SIG-M5 treated with dmso at 0.1 percent for 504 hours (cell line): Measurements from ENCODE around the gene LACTB.
A peak's percentile ranks its signal among the peaks of the same experiment; 100 is the strongest.

ENCODE experiments used
- DNase-seq: peaks from one replicate; lab custom pipeline; 2025; ENCODE audit not compliant: unreplicated experiment; lab: John Stamatoyannopoulos, UW

The LACTB gene

DNA sequence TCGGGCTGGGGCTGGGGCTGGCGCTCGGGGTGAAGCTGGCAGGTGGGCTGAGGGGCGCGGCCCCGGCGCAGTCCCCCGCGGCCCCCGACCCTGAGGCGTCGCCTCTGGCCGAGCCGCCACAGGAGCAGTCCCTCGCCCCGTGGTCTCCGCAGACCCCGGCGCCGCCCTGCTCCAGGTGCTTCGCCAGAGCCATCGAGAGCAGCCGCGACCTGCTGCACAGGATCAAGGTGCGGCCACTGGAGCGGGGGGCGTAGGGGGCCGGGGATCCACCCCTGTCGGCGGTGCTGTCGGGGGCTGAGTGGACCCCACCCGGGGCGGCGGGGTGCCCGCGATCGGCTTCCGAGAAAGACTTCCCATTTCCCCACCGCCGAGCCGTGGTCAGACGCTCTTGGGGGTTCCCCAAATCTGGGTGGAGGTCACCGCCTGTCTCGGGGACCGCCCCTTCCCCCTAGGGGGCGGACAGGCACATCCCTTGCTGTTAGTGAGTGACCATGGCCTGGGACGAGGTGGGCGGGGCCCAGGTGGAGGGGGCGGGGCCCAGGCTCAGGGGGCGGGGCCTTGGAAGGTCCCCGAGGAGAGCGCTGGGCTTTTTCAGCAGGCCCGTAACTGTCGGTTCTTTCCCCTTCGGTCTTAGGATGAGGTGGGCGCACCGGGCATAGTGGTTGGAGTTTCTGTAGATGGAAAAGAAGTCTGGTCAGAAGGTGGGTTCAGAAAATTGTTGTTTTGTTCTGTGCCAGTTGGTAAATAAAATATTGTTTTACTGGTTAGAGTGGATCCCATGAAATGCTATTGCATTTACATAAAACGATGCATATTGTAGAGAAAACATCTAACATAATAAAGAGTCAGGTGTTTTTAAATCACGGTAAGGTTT is 578 bp downstream of the LACTB start:
- peak; percentile 70 for DNase-seq

DNA sequence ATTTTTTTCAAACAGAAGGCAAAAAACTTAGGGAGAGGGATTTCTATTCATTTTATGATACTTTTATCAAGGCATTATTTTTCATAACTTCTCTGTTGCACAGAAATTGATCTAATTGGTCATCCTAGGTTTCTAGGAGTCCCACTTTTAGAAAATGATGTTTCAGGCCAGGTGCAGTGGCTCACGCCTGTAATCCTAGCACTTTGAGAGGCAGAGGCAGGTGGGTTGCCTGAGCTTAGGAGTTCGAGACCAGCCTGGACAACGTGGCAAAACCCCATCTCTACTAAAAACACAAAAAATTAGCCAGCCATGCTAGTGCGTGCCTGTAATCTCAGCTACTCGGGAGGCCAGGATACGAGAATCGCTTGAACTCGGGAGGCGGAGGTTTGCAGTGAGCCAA is 2.8 kb downstream of the LACTB start:
- DNase-seq = no peak

DNA sequence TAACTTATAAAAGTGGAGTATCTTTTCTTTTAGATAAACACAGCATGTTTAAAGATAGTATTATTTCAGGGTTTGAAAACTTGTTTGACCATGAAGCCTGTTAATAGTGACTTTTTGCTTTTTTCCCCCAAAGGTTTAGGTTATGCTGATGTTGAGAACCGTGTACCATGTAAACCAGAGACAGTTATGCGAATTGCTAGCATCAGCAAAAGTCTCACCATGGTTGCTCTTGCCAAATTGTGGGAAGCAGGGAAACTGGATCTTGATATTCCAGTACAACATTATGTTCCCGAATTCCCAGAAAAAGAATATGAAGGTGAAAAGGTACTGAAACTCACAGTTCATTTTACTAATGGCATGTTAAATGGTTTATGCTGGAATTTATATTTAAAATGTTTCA is 5.1 kb downstream of the LACTB start:
- DNase-seq = no peak

DNA sequence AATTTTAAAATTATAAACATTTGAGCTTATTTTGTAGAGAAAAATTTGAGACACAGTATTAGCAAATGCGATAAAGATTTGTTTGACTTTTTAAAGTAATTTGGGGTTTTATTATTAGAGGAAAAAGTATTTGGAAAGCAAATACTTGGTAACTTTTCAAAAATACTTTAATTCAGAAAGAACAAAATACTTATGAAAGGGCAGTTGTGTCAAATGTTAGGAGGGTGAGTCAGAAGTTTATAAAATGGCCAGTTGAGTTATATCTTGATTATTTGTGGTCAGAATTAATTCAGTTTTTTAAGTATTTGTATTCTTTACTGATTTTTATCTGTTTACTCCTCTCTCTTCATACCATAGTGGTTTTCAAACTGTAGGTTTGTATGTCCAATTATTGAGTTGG is 12.1 kb downstream of the LACTB start:
- no peak for DNase-seq

DNA sequence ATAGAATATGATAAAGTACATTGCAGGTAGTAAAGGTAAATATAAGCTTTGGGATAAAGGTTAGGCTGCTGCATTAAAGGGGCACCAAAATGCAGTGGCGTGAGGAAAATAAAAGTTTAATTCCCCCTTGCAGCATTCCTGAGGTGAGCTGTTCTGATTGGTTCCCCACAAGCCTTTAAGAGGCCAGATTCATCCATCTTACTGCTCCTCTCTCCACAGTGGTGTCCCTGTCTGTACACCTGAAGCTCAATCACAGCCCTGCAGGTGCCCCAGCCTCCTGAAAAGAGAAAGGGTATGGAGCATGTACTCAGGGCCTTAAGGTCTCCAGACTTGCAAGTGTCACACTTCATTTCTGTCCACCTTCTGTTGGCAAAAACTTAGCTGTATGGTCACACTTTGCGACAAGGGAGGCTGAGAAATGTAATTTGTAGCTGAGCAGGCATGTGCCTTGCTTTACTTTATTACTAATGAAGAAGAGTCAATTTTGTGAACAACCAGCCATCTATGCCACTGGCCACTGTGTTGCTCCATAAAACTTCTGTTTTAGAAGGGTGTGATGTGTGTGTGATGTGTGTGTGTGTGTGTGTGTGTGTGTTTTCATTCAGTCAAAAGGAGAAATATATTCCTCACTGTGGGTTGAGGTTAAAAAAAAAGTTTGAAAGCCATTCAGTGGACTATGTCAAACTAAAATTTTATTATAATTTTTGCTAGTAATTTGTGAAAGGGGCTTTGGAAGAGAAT is 12.8 kb downstream of the LACTB start:
- no peak for DNase-seq

DNA sequence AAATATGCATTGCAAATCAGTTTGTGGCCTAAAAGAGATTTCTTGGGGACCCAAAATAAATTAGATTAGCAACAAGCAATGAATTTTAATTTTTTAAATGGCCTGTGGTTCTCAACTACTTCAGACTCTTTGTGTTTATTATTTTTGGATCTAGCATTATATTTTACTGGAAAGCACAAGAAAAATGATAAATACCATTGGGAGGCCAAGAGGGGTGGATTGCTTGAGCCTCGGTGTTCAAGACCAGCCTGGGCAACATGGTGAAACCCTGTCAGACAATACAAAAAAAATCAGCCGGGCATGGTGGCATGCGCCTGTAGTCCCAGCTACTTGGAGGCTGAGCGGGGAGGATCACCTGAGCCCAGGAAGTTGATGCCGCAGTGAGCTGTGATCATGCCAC is 13.6 kb downstream of the LACTB start:
- no peak for DNase-seq

DNA sequence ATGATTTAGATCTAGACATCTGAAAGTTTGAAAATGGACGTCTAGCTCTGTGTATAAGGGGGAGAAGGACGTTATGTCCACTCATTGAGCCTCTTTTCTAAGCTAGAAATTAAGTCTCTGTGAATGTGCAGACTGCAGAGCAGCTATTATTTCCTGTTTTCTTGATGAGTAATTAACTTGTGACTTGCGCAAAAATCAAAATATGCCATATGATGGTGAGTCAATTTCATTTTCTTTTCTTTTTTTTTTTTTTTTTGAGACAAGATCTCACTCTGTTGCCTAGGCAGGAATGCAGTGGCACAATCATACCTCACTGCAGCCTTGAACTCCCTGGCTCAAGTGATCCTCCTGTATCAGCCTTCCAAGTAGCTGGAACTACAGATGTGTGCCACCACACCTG is 14.1 kb downstream of the LACTB start:
- no peak for DNase-seq

DNA sequence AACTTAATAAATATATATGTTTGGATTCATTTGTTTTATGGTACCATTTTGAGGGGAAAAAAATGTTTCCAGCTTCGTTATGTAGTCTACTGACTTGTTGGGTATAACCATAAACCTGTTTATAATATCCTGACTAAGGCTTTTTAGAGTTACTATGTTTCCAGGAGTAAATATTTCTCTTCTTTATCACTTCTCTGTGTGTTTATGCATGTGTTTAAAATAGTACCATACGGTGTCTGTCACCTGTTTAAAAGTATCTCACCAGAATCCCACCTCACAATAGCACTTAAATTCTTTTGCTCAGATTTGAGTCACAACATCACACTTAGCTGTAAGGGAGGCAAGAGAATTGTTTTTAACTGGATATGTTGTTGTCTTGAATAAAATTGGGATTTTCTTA is 15.1 kb downstream of the LACTB start:
- no peak for DNase-seq

DNA sequence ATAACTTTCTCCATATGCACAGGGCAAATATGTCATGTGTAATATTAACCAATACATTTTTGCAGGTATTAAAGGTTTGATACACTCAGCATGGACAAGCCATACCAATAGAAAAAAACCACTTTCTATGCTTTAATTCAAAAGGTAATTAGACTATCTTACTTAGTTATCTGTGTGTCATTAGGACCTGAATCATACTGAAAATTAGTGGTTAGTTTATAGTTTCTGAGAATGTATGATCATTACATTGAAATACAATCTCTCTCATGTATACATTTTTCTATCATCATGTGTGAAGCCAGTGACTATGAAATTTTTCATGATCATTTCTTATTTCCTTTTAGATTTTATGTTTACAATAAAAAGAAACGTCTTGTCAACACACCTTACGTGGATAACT is 19.3 kb downstream of the LACTB start:
- DNase-seq = no peak

DNA sequence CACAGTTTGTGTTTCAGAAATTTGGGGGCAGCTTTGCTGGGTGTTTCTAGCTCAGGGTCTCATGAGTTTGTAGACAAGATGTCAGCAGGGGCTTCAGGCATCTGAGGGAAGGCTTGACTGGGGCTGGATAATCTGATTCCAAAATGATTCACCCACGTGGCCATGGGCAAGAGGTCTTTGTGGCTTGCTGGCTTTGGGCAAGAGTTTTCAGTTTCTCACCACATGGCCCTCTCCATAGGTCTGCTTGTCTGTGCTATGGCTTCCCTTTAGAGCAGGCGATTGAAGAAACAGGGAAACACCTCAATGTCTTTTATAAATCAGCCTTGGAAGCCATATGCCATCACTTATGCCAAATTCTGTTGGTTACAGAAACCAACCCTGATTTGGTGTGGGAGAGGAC is 23.8 kb downstream of the LACTB start:
- no peak for DNase-seq

DNA sequence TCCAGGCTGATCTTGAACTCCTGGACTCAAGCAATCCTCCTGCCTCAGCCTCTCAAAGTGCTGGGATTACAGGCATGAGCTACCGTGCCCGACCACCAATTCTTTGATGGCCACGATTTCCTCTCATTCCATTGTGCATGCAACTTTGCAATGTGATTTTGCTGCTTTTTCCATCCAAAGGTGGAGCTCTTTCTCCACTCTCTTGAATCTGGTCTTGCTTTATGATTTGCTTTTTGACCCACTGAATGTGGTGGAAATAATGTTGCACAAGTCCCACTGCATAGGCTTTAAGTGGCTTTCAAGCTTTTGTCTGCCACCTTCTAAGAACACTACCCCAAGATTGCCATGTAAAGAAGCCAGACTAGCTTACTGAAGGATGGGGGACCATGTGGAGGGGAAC is 25.0 kb downstream of the LACTB start:
- no peak for DNase-seq

DNA sequence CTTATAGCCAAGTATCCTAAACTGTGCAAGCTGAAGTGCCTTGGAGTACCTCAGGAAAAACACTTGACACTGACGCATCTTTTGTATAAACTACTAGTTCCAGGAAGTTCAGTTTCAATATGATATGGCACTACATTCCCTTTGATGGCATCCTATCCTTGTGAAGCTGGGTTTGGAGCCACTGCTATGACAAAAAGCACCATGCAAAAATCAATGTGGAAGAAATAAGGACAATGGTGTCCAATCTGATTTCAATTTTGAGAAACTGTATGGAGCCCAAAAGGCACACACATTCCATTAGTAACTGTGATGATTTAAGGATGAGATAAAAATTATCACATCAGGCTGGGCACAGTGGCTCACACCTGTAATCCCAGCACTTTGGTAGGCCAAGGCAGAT is 30.0 kb downstream of the LACTB start:
- DNase-seq = no peak

DNA sequence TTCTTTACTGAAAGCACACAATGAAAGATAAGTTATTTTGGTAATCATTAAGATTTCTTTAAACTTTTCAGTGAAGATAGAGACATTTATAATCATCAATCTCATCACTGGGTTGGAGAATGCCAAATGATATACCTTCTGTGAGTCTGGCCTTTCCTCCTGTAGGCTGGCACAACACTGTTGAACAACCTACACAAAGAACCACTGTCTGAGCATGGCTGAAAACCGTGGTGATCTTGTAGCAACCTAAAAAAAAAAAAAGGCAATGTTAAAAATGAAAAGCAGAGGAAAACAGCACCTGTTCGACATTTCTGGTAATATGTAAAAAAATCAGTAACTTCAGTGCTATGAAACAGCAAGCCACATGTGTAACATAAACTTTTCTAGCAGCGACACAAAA is 33.8 kb downstream of the LACTB start:
- no peak for DNase-seq

DNA sequence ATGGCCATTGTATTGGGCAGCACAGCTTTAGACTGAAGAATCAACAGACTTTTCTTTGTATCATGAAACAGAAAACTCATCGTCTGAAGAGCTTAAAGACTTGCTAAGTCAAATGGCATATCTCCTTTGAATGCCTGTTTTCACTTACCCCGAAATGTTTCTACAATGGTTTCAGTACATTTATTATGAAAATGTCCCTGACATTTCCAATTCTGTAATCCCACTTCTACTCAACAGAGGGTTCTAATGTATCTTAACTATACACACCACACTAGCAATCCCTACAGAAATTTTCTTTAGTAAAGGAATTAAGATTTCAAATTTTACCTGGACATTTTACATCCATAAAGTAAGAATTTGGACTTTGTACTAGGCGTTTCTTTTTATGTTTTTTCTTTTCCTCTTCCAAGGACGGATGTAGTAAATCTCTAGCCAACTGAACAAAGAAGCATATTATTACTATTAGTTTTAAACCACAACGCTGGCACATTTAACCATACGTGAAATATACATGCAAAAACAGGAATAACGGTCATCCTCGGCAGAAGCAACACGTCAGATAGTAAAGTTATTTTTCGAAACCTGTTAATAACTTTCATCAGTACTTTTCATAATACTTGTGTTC is 34.5 kb downstream of the LACTB start:
- DNase-seq = no peak

DNA sequence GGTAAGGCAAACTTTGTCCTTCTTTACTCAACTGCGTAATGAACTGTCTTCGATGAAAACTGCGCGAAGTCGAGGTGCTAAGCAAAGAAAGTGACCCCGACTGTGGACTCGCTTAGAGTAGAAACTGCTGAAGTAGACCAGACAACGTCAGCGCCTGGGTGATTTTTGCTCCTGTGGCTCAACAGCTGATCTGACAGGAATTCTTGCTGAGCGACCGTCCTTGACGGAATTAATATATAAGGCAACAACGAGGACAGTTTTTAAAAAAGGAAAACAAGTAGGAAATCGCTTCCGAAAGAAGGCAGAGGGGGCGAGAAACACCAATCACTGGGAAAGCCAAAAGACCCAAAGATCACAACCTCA is 35.1 kb downstream of the LACTB start:
- peak; percentile 49 for DNase-seq

DNA sequence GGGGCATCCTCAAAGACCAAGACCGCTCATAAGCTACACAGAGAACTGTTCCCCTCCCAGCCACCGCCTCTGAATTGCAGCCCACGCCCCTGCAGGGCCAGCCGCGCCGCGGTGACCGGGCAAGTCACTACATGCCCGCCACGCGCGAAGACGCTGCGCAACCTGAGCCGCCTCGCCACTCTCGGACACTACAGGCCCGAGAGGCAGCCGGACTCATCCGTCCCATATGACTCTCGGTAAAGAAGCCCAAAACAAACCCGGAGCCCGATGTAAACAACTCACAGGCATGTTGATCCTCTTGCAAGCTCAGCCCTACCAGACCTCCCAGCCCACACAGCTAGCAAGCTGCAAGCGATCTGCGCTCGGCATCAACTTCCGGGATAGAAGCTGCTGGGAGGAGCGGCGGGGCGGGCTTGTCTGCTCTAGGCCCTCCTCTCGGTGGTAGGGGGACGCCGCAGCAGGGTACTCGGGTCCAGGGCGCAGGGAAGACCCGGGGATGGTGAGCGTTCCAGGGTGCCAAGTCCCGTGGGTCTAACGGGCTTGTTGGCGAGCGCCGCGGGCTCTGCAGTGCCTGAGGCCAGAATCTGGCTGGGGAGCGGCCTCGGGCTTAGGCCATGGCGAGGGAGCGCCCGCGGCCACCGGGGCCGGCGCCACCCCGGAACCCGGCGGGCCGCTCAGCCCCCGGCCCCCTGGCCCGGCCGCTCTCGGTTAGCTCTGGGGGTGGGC is 35.6 kb downstream of the LACTB start, which contains the start of gene RPS27L:
RPS27L (minus strand) TSS at position 360 of the 726 bp plus-strand sequence; CDS start at position 288, 72 bp downstream.
- DNase-seq = peak; percentile 87

DNA sequence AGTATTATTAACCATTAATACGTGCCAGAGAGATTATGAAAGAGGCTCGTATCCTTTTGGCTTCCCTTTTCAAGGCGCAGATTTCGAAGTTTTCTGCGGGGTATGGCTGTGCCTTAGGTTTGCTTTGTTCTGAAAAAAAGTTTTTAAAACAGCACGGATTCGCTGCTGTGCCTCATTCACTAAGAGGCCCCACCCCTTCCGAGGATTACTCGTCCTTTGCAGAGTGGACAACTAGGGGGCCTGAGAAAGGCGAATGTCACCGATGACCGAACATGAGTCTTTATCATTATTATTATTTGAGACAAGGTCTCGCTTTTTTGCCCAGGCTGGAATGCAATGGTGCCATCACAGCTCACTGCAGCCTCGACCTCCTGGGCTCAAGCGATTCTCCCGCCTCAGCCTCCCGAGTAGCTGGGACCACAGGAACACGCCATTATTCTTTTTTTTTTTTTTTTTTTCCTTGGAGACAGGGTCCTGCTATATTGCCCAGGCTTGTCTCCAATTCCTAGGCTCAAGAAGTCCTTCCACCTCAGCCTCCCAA is 36.3 kb downstream of the LACTB start:
- peak; percentile 24 for DNase-seq

DNA sequence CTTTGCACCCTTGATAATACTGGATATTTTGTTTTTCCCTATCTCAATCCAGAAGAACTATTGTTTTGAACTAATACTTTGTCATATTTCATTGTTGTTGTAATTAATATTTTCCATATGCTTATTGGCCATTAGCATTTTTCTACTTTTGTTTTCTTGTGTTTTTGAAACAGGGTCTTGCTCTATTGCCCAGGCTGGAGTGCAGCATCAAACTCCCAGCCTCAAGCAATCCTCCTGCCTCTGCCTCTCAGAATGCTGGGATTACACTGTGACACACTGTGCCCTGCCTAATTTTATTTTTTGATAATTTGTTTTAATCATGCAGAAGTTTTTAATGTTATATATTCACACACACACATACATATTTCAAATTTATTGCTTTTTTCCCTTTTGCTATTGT is 39.0 kb downstream of the LACTB start:
- no peak for DNase-seq

DNA sequence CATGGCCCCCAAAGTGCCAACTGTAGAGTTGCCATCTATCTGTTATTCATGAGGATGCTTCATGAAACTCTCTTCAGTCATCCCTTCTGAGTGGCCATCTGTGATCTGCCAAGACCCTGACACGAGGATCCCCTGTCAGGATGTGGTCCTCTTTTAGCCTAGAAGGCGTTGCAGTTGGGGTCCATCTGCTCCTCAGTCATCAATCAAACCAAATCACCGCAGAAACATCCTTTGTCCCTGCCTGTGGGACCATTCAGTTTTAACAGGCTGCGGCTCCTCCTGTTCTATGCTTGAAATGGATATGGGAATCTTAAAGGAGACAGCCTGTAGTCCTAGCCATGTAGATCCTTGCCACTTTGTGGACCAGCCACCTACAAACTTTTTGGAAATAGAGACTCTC is 41.6 kb downstream of the LACTB start:
- DNase-seq = no peak

DNA sequence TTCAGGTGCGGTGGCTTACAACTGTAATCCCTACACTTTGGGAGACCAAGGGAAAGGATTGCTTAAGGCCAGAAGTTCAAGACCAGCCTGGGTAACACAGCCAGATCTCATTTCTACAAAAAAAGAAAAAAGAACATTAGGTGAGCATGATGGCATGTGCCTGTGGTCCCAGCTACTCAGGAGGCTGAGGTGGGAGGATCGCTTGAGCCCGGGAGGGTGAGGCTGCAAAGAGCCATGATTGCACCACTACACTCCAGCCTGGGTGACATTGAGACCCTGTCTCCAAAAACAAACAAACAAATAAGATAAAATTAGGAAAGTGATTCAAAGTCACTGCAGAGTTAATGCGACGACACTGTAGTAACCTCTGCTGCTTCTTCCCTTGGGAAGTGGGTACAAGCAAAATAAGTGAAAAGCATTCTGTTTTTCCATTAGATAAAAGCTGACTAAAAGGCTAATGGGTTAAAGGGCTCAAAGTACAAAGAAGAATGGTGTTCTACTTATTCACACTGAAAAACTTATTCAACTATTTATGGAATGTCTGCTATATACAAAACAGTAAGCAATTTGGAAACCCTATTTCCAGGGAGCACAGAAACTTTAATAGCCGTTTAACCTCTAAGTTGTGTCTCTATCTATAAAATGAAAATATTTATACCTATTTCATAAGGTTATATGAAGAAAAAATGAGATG is 43.7 kb downstream of the LACTB start:
- no peak for DNase-seq
